HEK293T (cell line): Measurements from ENCODE around the gene RSRC1.

Experiments
- ARNT ChIP-seq: fragments of 450-650 bp; IDR thresholded peaks from 2 replicates; pipeline ENCODE4 v1.6.1; 2017; ENCODE audit warnings: mild to moderate bottlenecking
- FOXM1 ChIP-seq: fragments of 450-650 bp; IDR thresholded peaks from 2 replicates; pipeline ENCODE4 v1.6.1; 2017; ENCODE audit warnings: mild to moderate bottlenecking, borderline replicate concordance
- HDGF ChIP-seq: fragments of 450-650 bp; IDR thresholded peaks from 2 replicates; pipeline ENCODE4 v1.6.1; 2017; ENCODE audit warnings: antibody characterized with exemption, borderline replicate concordance
- SP1 ChIP-seq: fragments of 450-650 bp; IDR thresholded peaks from 2 replicates; pipeline ENCODE4 v1.6.1; 2017
- ZNF384 ChIP-seq: fragments of 450-650 bp; IDR thresholded peaks from 2 replicates; pipeline ENCODE4 v1.6.1; 2016

DNA sequence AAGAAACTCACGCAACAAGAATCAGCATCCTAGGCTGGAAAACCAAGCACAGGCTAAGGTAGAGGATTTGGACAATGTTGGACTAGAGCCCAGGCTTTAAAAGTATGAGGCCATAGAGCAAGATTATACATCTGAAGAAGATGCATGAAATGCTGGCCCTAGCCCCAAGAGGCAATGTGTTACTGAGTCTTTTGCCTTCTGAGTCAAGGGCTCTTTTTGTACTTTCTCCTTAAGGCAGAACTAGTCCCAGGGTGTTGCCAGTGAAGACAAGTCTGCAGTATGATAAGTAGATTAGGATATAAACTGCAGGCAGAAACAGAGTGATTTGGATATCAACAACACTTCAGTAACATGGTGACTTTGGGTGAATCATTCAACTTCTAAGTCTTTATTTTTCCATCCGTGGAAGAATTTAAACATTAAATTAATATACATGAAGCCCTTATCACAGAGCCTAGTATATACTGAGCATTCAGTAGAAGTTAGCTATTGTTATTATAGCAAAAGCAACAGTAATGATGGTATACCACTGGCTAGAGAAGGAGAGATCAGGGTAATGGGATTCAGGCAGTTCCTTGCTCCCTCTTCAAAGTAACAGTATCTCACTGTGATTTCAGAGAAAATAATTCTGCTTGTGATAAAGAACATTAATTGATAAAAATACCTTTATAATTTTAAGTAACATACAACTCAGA lies 361.2 kb downstream of the RSRC1 start:
- TF ChIP-seq HDGF (no peak), SP1 (no peak), ZNF384 (no peak), FOXM1 (no peak), ARNT (no peak)
